PC-9 (cell line): ENCODE data around the gene ZBED3.

Source experiments
- CTCF ChIP-seq: fragments of 200-600 bp; sonication (generic); conservative IDR thresholded peaks from 2 replicates; pipeline ENCODE4 v1.6.1; 2017; ENCODE audit warnings: mixed run types, antibody characterized with exemption, mild to moderate bottlenecking, moderate library complexity
- EZH2 ChIP-seq: fragments of 200-600 bp; sonication (generic); IDR thresholded peaks from 2 replicates; pipeline ENCODE4 v1.8.0; 2017; ENCODE audit warnings: antibody characterized with exemption, low read depth

GRCh38 chr5:77030097-77031071 lies 56.7 kb downstream of the ZBED3 start, which contains the start of gene AGGF1:
- TF ChIP-seq CTCF (no peak), EZH2 (no peak)
